Activated naive CD4-positive, alpha-beta T cell treated with Interleukin-2 at 50 U/mL for 16 hours (primary cell): Measurements from ENCODE around the gene SAP30L.

Experiments used
- DNase-seq: peaks from one replicate; pipeline ENCODE4 v3.0.0-alpha.2; 2020

Gene SAP30L

DNA sequence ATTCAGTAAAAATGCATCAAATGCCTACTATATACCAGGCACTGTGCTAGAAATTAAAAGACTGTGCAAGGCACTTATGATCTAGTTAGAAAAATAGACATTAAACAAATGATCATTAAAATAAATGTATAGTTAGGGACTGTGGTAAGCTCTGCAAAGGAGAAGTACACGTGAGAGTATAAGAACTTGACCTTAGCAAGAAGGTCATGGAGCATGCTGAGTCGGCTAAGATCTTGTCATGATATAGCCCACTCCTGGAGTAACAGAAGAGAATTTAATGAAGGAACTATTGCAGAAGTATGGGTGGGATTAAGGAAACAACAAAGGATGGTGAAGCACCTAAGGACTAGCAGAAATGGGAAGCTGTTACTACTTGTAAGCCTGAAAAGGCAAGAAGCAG lies 23.5 kb upstream of the SAP30L start:
- no peak for DNase-seq

DNA sequence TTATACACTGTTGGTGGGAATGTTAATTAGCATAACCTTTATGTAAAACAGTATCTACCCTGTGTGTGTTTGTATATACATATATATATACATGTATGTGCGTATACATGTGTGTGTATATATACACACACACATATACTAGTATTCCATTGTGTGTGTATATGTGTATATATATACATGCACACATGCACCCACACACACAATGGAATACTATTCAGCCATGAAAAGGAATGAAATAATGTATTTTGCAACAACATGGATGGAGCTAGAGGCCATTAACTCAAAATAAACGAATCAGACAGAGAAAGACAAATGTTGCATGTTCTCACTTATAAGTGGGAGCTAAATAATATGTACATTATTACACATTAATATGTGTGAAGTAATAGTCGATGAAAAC lies 17.6 kb upstream of the SAP30L start:
- no peak for DNase-seq

DNA sequence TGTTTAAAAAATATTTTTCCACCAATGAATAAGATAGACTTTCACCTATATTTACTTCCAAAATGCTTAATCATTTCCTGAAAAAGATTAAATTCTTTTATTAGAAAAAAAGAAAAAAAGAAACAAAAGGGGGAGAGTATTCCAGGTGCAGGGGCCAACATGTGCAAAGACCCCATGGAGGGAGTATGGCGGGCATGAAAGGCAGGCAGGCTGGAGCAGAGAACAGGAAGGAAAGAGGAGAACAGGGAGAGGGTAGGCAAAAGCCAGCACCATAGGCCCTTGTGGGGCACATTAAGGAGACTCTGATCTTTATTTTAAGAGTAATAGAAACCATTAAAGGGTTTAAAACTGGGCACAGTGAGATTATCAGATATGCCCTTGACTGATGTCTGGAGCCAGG lies 16.5 kb upstream of the SAP30L start:
- DNase-seq = no peak

DNA sequence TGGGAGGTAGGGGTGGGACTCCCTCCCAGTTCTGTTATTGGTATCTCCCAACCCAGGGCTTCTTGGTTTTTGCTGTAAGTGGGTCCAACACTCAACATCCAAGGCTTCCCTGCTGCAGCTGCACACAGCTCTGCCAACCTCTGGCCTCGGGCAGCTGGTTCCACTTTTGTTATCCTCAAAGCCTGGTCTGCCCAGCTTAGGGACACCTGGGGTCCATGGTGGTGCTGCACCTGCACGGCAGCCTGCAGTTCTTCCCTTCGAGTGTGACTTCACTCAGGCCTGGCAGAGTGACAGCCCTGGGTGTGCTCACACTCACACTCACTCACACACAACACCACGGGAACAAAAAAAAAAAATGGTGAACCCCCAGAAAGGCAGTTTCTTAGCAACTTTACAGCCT lies 15.3 kb upstream of the SAP30L start:
- no peak for DNase-seq

DNA sequence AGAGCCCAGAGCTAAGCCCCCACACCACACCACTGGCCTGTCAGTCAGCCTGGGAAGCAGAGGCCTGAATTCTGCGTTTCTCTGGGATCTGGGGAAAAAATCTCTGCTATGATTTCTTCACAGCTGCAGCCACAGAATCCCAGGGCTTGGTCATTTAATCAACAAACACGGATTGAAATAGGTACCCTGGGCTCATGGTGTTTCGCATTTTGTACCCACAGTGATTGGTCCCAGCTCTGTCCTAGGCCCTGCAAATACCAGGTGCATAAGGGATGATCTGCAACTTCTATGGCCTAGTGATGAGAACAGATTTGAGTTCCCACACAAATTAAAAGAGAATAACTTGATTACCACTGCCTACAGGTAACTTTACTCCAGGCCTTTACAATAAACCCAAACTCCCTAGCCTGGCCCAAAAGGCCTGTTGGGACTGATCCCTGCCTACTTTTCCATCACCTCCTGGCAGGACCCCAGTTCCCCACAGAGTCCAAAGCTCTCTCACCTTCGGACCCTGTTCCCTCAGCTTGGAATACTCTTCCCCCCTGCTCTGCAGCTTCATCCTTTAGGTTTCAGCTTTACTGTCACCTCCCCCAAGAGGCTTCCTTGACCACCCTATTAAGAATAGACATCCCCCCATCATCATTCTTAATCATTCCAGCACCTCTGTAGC lies 14.7 kb upstream of the SAP30L start:
- no peak for DNase-seq

DNA sequence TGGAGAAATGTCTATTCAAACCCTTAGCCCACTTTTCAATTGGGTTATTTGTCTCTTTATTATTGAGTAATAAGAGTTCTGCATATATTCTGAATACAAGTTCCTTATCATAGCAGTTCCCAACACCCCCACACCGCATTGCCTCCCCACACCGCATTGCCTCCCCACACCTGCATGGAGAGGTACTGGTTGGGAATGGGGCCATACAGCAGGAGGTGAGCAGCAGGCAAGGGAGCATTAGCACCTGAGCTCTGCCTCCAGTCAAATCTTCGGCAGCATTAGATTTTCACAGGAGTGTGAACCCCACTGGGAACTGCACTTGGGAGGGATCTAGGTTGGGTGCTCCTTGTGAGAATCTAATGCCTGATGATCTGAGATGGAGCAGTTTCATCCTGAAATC lies 10.6 kb upstream of the SAP30L start:
- no peak for DNase-seq

DNA sequence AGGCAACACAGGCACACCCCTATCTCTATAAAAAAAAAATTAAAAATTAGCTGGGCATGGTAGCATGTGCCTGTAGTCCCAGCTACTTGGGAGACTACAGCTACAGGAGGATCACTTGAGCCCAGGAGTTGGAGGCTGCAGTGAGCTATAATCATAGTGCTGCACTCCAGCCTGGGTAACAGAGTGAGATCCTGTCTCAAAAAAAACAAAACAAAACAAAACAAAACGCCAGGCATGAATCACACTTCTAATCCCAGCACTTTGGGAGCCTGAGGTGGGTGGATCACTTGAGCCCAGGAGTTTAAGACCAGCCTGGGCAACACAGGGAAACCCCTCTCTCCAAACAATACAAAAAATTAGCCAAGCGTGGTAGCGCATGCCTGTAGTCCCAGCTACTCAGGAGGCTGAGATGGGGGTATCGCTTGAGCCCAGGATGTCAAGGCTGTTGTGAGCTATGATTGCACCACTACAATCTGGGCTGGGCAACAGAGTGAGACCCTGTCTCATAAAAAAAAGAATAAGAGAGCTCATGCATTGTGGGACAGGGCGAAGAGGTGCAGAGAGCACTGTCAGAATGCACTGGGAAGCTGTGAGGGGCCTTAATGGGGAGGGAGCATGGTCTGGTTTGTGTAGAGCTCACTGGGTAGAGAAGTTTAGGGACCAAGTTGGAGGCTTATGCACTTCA lies 8.4 kb upstream of the SAP30L start:
- no peak for DNase-seq

DNA sequence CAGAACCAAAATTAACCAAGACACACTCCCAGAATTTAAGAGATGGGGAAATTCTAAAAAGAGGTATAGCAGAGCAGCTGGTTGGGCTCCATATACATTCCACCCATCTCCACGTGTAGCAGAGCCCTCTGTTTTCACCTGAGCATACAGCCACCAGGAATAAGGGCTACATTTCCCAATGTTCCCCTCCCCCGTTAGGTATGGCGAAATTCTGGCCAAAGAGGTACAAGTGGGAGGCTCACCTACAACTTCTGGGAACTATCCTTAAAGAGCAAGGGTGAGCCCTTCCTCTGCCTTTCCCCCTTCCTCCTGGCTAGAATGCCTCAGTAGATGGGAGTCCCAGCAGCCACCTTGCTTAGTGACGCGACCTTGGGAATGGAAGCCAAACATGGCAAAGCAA lies 5.3 kb upstream of the SAP30L start:
- DNase-seq = no peak

DNA sequence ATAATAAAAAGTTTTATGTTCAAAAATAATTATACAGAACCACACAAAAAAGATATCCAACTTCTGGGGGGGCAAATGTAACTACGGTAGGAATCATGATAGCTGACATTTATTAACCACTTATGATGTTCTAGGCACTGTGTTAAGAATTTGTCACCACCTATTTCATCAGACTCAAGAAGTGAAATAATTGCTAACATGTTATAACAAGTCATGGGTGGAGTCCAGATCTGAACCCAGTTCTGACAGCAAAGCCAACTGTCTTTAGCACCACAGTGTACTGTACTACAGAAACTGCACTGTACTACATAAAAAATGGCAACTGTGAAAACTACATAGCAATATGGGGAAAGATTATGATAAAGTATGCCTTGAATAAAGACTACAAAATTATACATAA lies 3.0 kb upstream of the SAP30L start:
- DNase-seq = no peak

DNA sequence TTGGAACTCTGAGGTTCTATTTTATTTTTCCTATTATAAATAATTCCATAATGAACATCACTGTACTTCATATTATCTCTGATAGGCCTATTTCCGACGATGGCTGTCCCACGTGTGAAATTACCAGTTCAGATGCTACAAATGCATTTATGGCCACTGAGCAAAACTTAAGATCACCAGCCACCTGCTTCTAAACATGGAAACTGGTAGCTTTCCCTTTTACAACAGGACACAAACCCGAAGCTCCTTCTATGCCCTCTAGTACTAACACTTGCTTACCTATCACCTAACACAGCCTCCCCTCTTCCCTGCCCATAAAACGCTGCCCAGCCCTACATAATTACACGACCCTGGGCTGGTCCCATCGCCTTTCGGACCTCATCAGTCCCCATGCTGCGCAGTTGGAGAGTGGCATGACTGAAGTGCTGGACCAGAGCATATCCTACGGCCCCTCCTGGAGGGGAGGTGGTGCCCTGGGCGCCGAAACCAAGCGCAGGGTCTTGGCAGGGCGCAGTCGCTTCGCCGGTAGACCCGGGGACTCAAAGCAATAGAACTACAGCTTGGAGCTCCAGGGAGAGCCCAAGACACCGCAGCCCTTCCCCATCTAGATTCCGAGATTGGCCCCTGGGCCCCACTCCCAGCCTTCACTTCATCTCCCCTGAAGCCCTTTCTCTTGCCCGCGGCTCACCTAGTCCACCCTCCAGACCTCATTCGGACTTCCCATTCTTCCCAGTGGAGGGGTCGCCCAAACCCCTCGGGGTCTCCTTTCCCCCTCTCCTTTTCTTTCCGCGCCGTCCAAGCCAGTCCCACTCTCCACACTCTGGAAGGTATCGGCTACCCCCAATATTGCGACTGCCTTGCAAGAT lies 1.0 kb upstream of the SAP30L start:
- peak; percentile 10 for DNase-seq

DNA sequence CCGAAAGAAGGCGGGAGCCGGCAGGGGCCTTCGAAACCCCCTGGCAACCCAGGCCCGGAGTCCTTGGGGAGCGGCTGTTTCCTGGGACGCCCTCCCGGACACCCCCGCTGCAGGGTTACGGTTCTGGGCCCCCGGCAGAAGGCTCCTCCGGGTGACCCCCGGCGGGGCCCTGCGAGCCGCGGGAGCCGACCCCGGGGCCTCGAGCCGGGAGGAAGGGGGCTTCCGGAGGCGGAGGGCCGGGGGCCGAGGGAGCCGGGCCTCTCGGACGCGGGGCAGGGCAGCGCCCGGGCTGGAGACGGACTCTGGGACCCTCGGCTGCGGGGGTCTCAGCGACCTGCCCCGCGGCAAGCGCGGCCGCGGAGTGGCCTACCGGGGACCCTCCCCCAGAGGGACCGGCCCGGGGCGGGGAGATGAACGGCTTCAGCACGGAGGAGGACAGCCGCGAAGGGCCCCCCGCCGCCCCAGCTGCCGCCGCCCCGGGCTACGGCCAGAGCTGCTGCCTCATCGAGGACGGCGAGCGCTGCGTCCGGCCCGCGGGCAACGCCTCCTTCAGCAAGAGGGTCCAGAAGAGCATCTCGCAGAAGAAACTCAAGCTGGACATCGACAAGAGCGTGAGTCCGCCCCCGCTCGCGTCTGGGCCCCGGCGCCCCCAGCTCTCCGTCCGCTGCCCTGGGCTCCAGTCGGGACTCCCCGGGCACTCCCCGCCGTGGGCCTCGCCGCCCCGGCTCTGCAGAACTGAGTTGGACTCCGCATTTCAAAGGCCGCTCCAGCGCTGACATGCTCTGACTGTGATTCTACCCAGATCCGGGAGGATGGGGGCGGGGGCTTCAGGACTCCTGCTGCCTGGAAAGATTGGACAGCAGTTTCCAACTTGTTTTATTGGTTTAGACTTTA lies 645 bp downstream of the SAP30L start:
- peak; percentile 51 for DNase-seq

DNA sequence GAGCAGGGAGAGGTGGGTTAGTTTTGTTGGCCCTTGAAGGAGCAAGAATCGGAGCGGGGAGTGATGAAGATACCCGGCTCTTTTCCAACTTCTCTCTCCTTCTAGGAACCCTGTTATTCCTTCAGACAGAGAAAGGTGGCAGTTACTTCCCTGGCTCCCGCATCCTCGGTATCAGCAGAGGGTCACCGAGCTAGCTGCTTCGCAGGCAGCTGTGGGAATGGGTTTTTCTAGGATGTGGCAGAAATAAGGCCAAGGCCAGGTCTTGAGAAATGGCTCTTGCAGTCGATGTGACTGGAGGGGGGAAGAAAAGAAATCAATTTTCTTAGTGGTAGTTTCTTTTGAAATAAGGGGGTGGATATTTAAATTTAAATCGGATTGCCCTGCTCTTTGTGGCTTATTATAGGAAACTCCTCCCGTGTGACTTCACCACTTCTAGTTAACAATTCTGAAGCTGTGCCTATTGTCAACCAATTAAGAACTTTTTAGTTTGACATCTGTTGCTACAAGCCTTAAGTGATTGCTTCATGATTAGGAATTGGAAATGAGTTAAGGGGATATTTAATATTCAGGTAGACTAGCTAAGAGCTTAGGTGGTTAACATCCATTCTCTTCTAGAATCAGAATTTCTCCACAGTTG lies 1.4 kb downstream of the SAP30L start:
- no peak for DNase-seq

DNA sequence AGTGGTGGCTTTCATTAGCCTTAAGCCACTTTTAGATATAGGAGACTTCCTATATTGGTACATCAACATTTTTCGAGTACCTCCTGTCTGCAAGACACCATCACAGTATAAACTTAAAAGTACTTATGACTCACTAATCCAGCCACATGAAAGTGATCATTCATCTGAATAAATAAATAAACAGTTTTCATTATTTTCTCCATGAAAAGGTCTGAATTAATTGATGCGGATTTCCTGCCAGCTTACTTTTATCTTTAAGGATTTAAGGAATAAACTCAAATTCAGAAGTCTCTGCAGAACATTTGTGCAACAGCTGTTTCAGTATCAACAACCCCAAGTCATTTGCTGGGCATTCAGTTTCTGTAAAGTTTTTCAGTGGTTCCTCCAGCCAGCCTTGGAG lies 4.0 kb downstream of the SAP30L start:
- no peak for DNase-seq

DNA sequence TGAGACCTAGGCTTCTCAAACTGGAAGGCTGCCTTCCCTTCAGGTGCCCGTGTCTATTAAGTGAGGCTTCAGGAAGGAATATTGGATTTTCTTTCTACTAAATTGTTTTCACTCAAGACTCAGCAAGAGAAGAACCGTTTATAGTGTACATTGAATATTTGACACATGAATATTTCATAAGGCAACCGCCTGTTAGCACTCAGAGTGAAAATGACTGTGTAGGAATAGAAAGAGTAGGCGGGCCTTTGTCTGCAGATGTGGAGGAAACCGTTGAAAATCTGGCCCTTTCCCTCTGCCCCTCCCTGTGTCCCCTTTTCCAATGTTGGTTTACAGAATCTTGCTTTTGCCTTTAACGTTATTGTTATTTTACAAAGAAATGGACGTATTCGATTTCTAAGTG lies 6.2 kb downstream of the SAP30L start:
- no peak for DNase-seq

DNA sequence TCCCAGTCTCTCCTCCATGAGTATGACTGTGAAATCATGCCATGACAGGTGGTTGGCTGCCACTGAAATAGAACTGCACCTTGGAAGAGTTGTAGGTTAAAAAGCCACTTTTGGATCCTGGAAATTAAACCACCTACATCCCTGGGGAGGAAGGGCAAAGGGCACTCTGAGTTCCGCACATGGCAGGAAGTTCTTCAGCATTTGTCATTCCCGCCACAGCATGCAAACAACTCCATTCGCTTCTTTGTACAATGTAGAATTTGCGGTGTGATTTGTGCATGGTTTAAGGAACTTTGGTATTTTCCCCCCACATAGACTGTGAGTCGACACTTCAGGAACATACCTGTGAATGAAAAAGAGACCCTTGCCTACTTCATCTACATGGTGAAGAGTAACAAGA lies 9.8 kb downstream of the SAP30L start:
- no peak for DNase-seq

DNA sequence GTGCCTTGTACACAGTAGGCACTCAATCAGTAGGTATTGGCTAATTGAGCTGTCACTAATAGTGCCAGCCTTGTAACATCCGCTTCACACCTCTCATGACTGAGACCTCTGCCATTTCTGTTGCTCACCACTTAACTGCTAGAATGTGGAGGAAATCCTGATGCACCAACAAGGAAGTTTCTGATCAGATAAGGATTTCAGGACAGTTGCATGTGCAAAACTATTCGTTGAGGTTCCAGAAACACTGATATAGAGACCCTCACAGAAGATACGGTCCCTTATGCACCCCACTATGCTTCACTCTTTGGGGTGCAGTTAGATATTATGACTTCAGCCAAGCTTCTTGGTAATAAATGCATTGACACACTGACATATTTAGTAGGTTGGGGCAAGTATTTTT lies 10.7 kb downstream of the SAP30L start:
- DNase-seq = no peak

DNA sequence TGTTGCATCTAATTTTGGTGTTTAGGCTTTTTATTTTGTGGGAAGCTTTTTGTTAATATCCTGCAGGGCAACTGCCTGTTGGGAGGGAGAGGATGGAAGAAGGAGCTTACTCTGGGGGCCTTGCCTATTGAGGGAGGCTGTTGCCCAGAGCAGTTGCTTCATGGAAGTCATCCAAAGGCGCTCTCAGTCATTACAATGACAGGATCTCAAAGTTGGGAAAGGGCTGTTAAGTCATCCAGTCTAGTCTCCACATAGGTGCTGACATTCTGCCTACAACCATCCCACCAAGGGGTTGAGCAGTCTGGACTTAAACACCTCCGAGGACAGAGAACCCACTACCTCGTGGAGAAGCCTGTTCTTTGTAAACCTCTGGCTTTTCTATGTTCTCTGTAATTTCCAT lies 13.2 kb downstream of the SAP30L start:
- DNase-seq = no peak

DNA sequence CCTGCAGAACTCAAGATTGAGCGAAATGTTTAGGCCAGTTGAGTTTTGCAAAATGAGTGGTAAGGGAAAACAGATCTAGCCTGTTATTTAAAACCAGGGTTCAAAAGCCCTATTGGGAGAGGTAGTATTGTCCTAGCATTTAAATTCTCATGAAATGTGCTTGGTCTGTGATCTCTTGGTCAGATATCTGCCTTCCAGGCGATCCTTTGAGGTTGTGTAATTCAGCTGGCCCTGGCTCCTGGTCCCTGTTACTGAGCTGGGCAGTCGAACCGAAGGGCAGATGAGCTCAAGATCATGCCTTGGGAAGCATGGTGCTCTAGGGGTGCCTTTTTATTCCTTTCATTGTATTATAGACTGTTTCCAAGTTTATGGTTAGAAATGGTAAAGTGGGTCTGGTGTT lies 14.4 kb downstream of the SAP30L start:
- no peak for DNase-seq

DNA sequence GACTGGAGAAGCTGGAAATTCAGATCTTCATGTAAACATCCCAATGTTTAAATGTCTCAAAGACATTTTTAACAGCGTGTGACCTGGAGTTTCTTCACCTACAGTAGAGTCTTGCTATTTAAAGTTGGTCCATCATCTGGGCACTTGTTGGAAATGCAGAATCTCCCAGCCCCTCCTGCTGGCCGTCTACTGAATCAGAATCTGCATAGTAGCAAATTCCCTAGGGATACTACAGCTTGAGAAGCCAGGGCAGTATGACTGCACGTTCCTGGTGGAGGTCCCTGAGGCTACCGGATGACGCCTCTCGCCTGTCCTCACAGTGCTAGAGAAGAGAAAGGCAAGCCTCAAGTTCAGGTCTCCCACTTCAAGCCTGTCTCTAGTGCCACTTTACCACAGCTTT lies 15.7 kb downstream of the SAP30L start:
- no peak for DNase-seq

DNA sequence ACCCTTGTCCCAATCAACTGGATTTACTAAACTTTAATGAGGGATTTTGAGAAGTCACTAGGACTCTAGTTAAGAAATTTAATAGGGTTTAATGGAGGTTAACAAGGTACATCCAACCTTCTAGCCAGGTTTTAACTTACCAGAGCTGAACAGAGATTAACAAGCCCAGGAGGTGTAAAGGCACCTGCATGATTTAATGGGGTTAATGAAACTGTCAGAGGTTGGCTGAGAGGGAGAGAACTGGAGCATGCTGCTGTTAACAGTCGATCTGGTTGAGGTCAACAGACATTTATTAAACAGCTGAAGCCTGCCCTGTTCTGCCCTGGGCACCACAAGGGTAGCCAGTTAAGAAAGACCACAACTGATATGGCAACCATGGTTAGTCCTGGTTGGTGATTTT lies 18.6 kb downstream of the SAP30L start:
- no peak for DNase-seq

DNA sequence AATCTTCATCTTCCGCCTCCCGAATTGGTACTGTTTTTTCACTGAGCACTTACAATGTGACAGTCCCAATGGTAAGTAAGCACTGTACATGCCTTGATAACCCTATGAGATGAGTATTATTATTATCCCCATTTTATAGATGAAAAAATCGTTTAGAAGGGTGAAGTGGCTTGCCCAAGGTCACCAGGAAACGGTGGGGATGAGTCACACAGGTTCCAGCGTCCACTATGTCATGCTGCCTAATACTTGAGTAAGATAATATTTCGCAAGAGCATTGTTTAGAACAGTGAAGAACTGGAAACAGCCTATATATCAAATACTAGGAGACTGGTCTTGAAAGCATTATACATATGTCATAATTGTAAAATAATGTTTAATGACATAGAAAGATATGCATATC lies 19.4 kb downstream of the SAP30L start:
- no peak for DNase-seq

DNA sequence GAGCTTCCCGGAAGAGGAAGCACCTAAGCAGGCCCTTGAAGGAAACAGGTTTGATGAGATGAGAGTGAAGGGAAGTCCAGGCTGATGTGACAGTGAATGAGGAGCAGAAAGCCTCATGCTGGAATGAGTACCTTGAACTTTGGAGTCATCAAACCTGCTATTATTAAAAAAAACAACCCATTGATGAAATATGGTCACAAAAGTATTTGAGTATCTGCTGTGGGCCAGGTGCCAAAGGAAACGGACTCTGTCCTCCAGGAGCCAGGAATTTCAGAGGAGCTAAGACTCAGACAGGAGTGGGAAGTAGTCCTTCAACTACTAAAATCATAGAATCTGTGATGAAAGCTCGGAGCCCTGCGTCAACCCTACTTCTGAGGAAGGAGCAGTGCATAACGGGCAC lies 20.4 kb downstream of the SAP30L start:
- DNase-seq = no peak

DNA sequence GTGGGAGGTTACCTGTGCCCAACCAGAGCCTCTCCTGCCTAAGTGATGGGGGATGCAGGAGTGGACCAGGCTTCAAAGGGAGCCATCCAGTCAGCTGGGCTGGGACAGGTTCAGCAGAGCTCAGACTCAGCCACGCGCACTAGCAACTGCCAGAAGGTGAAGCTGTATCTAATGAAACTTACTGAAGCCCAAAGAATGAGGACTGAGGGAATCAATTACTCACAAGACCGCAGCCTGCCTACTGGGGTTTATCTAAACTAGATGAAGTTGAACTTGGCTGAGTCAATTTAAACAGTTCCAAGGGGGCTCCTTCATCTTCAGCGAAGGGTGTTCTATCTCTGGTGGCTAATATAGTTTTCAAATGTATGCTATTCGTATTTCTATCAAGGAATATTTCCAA lies 20.9 kb downstream of the SAP30L start:
- DNase-seq = no peak
